ENCODE measurements around the gene ASTN2. TPM values are rescaled to one million over a fixed set of nuclear protein-coding genes. Genes with fewer than 3 reads are reported as not detected.

The ASTN2 gene
- polyA plus RNA-seq, 1 donor from 2014 or later: 6.8 TPM

GRCh38 chr9:116434314-116434713, 980.5 kb downstream of the ASTN2 start:
- Histone ChIP-seq H3K4me2 (ENCODE audit: low read length) (no peak overlapping the region), H3K27ac (ENCODE audit: low read length) (no peak overlapping the region), H3K9me2 (ENCODE audit: insufficient read depth, low read length) (no peaks in the 10 kb centered on the region), H3K36me3 (ENCODE audit: insufficient read depth, low read length) (no peaks in the 10 kb centered on the region), H3F3A (ENCODE audit: insufficient read depth, low read length, poor library complexity, severe bottlenecking) (no peaks in the 10 kb centered on the region), H2AFZ (ENCODE audit: low read depth, low read length) (no peak overlapping the region), H3K79me2 (replicated peaks; ENCODE audit: insufficient read depth, low read length) (no peaks in the 10 kb centered on the region), H3K9ac (ENCODE audit: low read length) (no peak overlapping the region), H3K27me3 (ENCODE audit: insufficient read depth, low read depth, low read length) (no peaks in the 10 kb centered on the region), H3K9me3 (ENCODE audit: low read length) (no peaks in the 10 kb centered on the region), H4K20me1 (ENCODE audit: insufficient read depth) (no peaks in the 10 kb centered on the region), H3K4me3 (ENCODE audit: low read length) (no peak overlapping the region)
- TF ChIP-seq SMC3 (conservative IDR thresholded peaks at IDR 0.05; ENCODE audit: poor library complexity): no peak
- no peak for TF ChIP-seq TAF1 (IDR thresholded peaks at IDR 0.05; ENCODE audit: low read depth)
- TF ChIP-seq EZH2 (IDR thresholded peaks at IDR 0.05; ENCODE audit: borderline replicate concordance, insufficient read depth, low read length, poor library complexity, severe bottlenecking): no peak
- TF ChIP-seq EP300 (conservative IDR thresholded peaks at IDR 0.05; ENCODE audit: poor library complexity, severe bottlenecking): no peak
- no peak for TF ChIP-seq RAD21 (conservative IDR thresholded peaks at IDR 0.05)
- no peak for TF ChIP-seq MXI1 (conservative IDR thresholded peaks at IDR 0.05; ENCODE audit: poor library complexity, severe bottlenecking)
- no peak for TF ChIP-seq POLR2AphosphoS5 (IDR thresholded peaks at IDR 0.05)
- no peak for TF ChIP-seq REST (IDR thresholded peaks at IDR 0.05; ENCODE audit: borderline replicate concordance)
- no peak for TF ChIP-seq CTCF (IDR thresholded peaks at IDR 0.05; ENCODE audit: poor library complexity, severe bottlenecking)

DNA sequence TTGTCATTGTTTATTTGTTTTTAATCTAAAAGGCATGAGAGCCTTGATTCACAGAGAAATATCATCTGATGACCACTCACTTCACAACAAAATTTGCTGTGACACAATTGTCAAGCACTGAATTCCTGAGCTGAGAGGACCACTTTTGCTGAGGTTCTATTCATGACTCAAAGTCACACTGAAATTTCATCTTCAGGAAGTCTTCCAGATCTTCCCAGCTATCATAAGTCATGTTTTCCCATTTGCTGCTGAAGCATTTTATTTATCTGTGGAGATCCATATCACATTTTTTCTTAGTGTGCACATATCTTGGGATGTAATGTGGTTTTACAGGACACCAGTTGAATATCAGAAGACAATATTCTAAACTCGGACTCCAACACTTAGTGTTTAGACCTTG, 982.8 kb downstream of the ASTN2 start:
- TF ChIP-seq EP300 (conservative IDR thresholded peaks at IDR 0.05; ENCODE audit: poor library complexity, severe bottlenecking): no peak
- TF ChIP-seq POLR2AphosphoS5 (IDR thresholded peaks at IDR 0.05): no peak
- TF ChIP-seq SMC3 (conservative IDR thresholded peaks at IDR 0.05; ENCODE audit: poor library complexity): no peak
- no peak for TF ChIP-seq EZH2 (IDR thresholded peaks at IDR 0.05; ENCODE audit: borderline replicate concordance, insufficient read depth, low read length, poor library complexity, severe bottlenecking)
- TF ChIP-seq TAF1 (IDR thresholded peaks at IDR 0.05; ENCODE audit: low read depth): no peak
- TF ChIP-seq MXI1 (conservative IDR thresholded peaks at IDR 0.05; ENCODE audit: poor library complexity, severe bottlenecking): no peak
- TF ChIP-seq CTCF (IDR thresholded peaks at IDR 0.05; ENCODE audit: poor library complexity, severe bottlenecking): no peak
- TF ChIP-seq RAD21 (conservative IDR thresholded peaks at IDR 0.05): no peak
- no peak for TF ChIP-seq REST (IDR thresholded peaks at IDR 0.05; ENCODE audit: borderline replicate concordance)
- no peaks in the 10 kb centered on the region for H3F3A ChIP-seq (ENCODE audit: insufficient read depth, low read length, poor library complexity, severe bottlenecking)

More for the DNA sequence above, 982.8 kb downstream of the ASTN2 start:
- Histone ChIP-seq H3K79me2 (replicated peaks; ENCODE audit: insufficient read depth, low read length) (no peaks in the 10 kb centered on the region), H2AFZ (ENCODE audit: low read depth, low read length) (no peak overlapping the region), H3K9me2 (ENCODE audit: insufficient read depth, low read length) (no peaks in the 10 kb centered on the region), H3K27me3 (ENCODE audit: insufficient read depth, low read depth, low read length) (no peaks in the 10 kb centered on the region), H3K36me3 (ENCODE audit: insufficient read depth, low read length) (no peaks in the 10 kb centered on the region), H4K20me1 (ENCODE audit: insufficient read depth) (no peaks in the 10 kb centered on the region), H3K9ac (ENCODE audit: low read length) (no peak overlapping the region), H3K4me3 (ENCODE audit: low read length) (no peak overlapping the region), H3K27ac (ENCODE audit: low read length) (no peak overlapping the region), H3K4me2 (ENCODE audit: low read length) (no peak overlapping the region), H3K9me3 (ENCODE audit: low read length) (no peaks in the 10 kb centered on the region)
